GM12891 (cell line): ENCODE data around the gene SACS. TPM values are rescaled to one million over a fixed set of nuclear protein-coding genes. Genes with fewer than 3 reads are reported as not detected.

Experiments used
- DNase-seq: peaks from one replicate; pipeline ENCODE4 v3.0.0; 2011; ENCODE audit warnings: low spot score; ENCODE audit not compliant: insufficient read length
- FAIRE-seq: peaks from 2 replicates; lab custom pipeline; 2011; peaks lifted over from hg19 to GRCh38; lab: Jason Lieb, UNC
- PAX5 ChIP-seq: IDR thresholded peaks from 2 replicates; pipeline ENCODE4 v1.6.1; 2011; ENCODE audit warnings: low read length, moderate library complexity, mild to moderate bottlenecking; ENCODE audit not compliant: insufficient read depth, severe bottlenecking
- POLR2A ChIP-seq: IDR thresholded peaks from 2 replicates; pipeline ENCODE4 v1.6.1; 2011; ENCODE audit warnings: low read depth, low read length, control low read depth
- POLR2AphosphoS5 ChIP-seq: IDR thresholded peaks from 2 replicates; pipeline ENCODE4 v1.6.1; 2011; ENCODE audit warnings: low read depth, low read length, control low read depth
- POU2F2 ChIP-seq: IDR thresholded peaks from 2 replicates; pipeline ENCODE4 v1.6.1; 2011; ENCODE audit warnings: low read depth, mild to moderate bottlenecking, control low read depth, low read length, moderate library complexity
- SPI1 ChIP-seq: IDR thresholded peaks from 2 replicates; pipeline ENCODE4 v1.6.1; 2011; ENCODE audit warnings: low read depth, low read length, control low read depth
- TAF1 ChIP-seq: IDR thresholded peaks from 2 replicates; pipeline ENCODE4 v1.6.1; 2011; ENCODE audit warnings: low read depth, low read length, control low read depth
- polyA plus RNA-seq: library from polyadenylated mRNA; unstranded; fragments of >200 nt; gene quantifications from one replicate; pipeline ENCODE4 v1.2.1, GENCODE V29; 2012; ENCODE audit warnings: low read depth, missing spikeins, inconsistent platforms; ENCODE audit not compliant: missing spikeins

The SACS gene, protein sequence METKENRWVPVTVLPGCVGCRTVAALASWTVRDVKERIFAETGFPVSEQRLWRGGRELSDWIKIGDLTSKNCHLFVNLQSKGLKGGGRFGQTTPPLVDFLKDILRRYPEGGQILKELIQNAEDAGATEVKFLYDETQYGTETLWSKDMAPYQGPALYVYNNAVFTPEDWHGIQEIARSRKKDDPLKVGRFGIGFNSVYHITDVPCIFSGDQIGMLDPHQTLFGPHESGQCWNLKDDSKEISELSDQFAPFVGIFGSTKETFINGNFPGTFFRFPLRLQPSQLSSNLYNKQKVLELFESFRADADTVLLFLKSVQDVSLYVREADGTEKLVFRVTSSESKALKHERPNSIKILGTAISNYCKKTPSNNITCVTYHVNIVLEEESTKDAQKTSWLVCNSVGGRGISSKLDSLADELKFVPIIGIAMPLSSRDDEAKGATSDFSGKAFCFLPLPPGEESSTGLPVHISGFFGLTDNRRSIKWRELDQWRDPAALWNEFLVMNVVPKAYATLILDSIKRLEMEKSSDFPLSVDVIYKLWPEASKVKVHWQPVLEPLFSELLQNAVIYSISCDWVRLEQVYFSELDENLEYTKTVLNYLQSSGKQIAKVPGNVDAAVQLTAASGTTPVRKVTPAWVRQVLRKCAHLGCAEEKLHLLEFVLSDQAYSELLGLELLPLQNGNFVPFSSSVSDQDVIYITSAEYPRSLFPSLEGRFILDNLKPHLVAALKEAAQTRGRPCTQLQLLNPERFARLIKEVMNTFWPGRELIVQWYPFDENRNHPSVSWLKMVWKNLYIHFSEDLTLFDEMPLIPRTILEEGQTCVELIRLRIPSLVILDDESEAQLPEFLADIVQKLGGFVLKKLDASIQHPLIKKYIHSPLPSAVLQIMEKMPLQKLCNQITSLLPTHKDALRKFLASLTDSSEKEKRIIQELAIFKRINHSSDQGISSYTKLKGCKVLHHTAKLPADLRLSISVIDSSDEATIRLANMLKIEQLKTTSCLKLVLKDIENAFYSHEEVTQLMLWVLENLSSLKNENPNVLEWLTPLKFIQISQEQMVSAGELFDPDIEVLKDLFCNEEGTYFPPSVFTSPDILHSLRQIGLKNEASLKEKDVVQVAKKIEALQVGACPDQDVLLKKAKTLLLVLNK (N-terminal part only)
- 9.5 TPM for polyA plus RNA-seq

DNA sequence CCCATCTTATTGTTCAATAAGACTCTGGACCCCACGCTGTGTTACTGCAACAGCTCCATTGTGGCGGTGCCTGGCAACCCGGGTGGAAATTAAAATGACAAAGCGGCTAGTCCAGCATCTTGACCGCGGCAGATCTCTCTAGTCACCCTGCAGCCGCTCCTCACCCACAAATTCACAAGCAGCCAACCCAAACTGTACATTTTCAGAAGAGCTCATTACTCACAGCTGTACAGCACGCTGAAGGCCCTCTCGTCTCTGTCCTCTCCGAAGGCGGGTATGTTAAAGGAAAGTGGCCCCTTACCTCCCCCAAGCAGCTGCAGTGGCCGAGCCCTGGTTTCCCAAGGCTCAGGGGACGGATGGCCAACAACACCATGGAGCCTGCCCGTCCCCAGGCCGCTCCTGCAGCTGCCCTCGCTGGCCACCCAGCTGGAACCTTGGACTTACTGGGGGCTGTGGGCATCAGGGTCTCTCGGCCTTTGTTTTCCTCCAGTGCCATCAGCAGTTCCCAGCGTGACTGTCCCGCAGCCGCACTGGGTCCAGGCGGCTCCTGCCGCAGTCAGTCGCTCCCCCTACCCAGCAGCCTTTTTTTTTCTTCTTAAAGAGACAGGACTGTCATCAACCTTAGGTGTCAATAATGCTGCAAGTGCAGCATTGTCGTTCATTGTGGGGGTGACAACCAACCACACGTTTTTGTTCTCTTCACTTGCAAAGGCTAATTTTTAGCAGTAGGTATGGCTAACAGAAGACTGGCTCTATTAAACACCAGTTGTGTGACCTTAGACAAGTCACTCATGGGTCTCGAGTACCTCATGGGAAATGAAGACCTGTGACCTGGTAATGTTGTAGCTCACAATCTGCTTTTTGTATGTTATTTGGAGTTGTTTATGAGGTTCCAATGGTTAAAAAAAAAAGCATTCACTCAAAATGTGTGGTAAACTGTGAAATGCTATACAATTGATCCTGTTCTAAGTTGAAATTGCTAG is at the start of gene SACS:
Gene SACS, minus strand, starts transcription at position 532 of the 983 bp plus-strand sequence. CDS start 22,463 bp downstream, outside the sequence.
- TF ChIP-seq TAF1 (no peak), POLR2AphosphoS5 (no peak), POU2F2 (no peak), POLR2A (no peak), PAX5 (no peak), SPI1 (no peak)
- DNase-seq: no peak
- FAIRE-seq: no peak

DNA sequence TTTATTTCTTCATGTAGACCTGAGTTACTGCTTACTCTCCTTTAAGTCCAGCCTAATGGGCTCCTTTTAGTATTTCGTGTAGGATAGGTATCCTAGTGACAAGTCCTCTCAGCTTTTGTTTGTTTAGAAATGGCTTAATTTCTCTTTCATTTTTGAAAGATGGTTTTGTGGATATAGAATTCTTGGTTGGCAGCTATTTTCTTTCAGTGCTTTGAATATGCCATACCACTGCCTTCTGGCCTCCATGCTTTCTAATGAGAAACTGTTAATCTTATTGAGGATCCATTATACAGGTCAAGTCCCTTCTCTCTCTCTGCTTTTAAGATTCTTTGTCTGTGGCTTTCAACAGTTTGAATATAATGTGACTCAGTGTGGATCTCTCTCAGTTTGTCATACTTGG is 46.8 kb upstream of the SACS start:
- no peak for DNase-seq
- no peak for FAIRE-seq

DNA sequence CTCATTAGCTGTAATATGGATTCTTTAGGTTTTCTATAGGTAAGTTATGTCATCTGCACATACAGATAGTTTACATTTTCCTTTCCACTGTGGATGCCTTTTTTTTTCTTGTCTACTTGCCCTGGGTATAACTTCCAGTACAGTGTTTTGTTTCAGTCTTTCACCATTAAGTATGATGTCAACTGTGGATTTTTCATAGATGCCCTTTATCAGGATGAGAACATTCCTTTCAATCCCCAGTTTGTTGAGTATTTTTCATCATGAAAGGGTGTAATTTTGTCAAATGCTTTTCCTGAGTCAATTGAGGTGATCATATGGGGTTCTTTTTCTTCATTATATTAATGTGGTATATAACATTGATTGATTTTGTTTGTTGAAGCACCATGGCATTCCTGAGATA is 43.6 kb upstream of the SACS start:
- TF ChIP-seq TAF1: no peak
- no peak for TF ChIP-seq POLR2A
- no peak for TF ChIP-seq POU2F2
- no peak for TF ChIP-seq PAX5
- no peak for TF ChIP-seq POLR2AphosphoS5
- no peak for TF ChIP-seq SPI1
- DNase-seq: no peak
- no peak for FAIRE-seq

More for the DNA sequence above, 46.8 kb upstream of the SACS start:
- TF ChIP-seq TAF1: no peak
- TF ChIP-seq POLR2AphosphoS5: no peak
- no peak for TF ChIP-seq POLR2A
- no peak for TF ChIP-seq POU2F2
- TF ChIP-seq SPI1: no peak
- TF ChIP-seq PAX5: no peak

DNA sequence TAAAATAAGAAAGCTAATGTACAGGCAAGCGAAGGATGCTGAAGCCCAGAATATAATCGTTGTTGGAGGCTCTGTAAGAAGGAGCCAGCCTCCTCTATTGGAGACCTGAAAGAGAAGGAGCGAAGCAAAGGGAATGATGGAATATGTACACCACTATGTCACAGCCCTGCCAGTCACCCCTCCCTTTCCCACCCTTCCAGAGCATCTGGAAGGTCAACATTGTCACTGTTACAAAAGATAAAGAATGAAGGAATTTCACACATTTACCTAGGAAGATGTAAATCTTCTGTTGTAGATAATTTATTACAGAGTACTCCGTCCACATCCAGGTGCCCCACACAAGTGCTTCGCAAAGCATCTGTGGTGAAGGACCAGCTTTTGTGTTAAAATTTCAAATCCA is 39.7 kb upstream of the SACS start:
- no peak for DNase-seq
- FAIRE-seq: no peak
- no peak for TF ChIP-seq POLR2A
- no peak for TF ChIP-seq SPI1
- no peak for TF ChIP-seq POU2F2
- no peak for TF ChIP-seq PAX5
- no peak for TF ChIP-seq POLR2AphosphoS5
- TF ChIP-seq TAF1: no peak

DNA sequence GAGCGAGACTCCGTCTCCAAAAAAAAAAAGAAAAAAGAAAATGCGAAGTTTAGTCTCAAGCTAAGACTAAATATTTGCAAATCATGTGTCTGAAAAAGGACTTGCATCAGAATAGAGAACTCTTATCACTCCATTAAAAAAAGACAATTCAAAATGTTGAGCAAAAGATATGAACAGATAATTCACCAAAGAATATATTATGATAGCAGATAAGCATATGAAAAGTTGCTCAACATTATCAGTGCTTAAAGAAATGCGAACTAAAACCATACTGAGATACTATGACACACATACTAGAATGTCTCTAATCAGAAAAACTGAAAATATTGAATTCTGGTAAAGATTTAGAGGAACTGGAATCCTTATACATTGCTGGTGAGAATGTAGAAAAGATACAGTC is 38.7 kb upstream of the SACS start:
- TF ChIP-seq POU2F2 (no peak), PAX5 (no peak), TAF1 (no peak), POLR2A (no peak), POLR2AphosphoS5 (no peak), SPI1 (no peak)
- FAIRE-seq: no peak
- DNase-seq: no peak

DNA sequence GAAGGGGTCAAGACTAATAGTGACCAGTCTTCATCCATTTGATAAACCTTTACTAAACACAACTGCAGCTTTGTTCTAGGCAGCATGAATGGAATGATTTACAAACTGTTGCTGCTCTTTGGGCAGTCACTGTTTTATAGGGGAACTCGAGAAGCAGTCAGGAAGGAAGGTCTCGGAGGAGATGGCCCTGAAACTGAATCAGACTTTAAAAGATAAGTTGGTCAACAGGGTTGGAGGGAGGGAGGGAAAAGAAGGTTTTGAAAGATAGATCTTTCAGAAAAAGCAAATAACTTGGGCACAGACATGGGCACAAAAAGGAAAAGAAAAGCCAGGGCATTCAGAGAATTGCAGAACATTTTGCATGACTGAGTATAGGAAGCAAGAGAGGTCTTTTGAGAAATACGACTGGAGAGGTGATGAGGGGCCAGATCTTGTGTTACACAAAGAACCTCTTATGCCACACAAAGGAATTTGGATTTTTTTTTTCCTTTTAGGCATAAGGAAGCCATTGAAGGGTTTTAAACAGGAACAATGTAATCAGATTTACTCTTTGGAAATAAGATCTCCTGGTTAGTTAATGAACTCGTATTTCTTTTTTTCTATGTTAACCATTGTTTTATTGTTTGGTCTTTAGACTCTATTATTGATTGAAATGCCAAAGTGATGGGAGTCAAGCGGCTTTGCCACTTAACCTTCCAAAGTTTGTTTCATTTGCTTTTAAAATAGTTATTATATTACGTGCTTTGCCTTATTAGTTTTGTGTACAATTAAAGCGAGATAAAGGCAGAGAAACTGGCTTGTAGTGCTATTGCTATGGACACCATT is 37.5 kb upstream of the SACS start:
- TF ChIP-seq SPI1 (no peak), POLR2A (no peak), PAX5 (no peak), POU2F2 (no peak), POLR2AphosphoS5 (no peak), TAF1 (no peak)
- FAIRE-seq (no peak), DNase-seq (no peak)

DNA sequence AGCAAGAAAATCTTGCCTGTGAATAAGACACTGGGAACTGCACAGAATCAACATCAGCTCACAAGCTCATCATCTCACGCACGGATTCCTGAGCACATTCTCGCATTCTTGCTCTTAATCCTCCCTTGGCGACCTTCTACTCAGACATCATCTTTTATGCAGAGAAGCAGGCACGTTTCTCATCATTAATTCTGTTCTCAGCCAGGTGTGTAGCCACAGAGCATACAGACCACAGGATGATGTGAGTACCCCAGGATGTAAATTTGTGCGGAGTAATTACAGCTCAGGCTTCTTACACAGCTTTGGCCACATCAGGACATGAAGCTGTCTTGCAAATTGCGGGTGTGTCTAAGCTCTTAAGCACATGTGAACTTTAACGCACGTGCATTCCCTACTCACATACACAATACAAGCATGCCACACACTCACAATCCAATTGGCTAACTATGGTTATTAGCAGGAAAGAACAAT is 36.5 kb upstream of the SACS start:
- FAIRE-seq (peak; percentile 91), DNase-seq (no peak)
- TF ChIP-seq PAX5 (no peak), POLR2AphosphoS5 (no peak), TAF1 (no peak), SPI1 (no peak), POU2F2 (no peak), POLR2A (no peak)

DNA sequence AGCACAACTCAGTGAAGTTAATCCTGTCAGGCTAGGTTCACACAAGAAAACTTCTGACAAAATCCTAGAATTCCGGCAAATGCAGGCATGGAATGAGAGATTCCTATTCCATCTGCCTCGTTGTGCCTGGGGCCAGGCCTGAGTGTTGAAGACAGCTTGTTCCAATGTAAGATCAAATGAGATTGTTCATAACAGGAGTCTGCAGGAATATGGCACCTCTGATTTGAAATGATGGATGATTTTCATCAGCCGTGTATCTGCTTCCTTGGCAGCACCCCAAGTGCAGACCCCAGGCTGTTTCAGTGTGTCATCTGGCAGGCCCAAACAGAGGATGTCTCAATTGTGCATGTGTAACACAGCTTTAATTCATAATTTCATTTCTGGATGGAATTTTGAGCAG is 35.3 kb upstream of the SACS start:
- peak; percentile 28 for FAIRE-seq
- no peak for DNase-seq
- TF ChIP-seq POLR2A (no peak), SPI1 (no peak), PAX5 (no peak), POLR2AphosphoS5 (no peak), TAF1 (no peak), POU2F2 (no peak)
